H1 (cell line): Measurements from ENCODE around the gene PKM. TPM values are rescaled to one million over a fixed set of nuclear protein-coding genes. Genes with fewer than 3 reads are reported as not detected.

Source experiments
- CTCF ChIA-PET: fragments of 300-600 bp; sonication (Branson Sonifier 250); formaldehyde crosslinking; loops from one replicate; lab custom pipeline; 2021; ENCODE audit not compliant: partially characterized antibody; lab: Charles Lee
- POLR2A ChIA-PET: fragments of 300-600 bp; sonication (Branson Sonifier 250); formaldehyde crosslinking; loops from one replicate; lab custom pipeline; 2021; ENCODE audit warnings: inconsistent platforms; ENCODE audit not compliant: partially characterized antibody; lab: Charles Lee
- DNase-seq, 2 experiments: peaks; one replicate each; pipeline versions ENCODE4 v3.0.0 to v3.0.0-alpha.2; 2010 to 2022; ENCODE audit warnings: low spot score in 2 of 2, low read depth in 1 of 2, mixed read lengths in 1 of 2
- FAIRE-seq: peaks from 2 replicates; lab custom pipeline; 2011; peaks lifted over from hg19 to GRCh38; lab: Jason Lieb, UNC
- H2AFZ ChIP-seq: 2 replicates; pipeline ENCODE4 v1.8.1; 2012; ENCODE audit warnings: low read length, inconsistent platforms
- H2AK5ac ChIP-seq: 2 replicates; pipeline ENCODE4 v1.6.1; 2013; ENCODE audit warnings: low read depth, low read length
- H2BK120ac ChIP-seq: replicated peaks from 2 replicates; pipeline ENCODE3; 2013; ENCODE audit warnings: low read depth, low read length, inconsistent platforms
- H2BK12ac ChIP-seq: 2 replicates; pipeline ENCODE4 v1.6.1; 2013; ENCODE audit warnings: low read depth, low read length
- H2BK15ac ChIP-seq: 2 replicates; pipeline ENCODE4 v1.6.1; 2013; ENCODE audit warnings: low read length
- H2BK20ac ChIP-seq: 2 replicates; pipeline ENCODE4 v1.6.1; 2013; ENCODE audit warnings: low read length
- H2BK5ac ChIP-seq: 2 replicates; pipeline ENCODE4 v1.6.1; 2013; ENCODE audit warnings: low read depth, low read length
- H3K14ac ChIP-seq: 2 replicates; pipeline ENCODE4 v1.6.1; 2013; ENCODE audit warnings: inconsistent platforms; ENCODE audit not compliant: insufficient read length
- H3K18ac ChIP-seq: 2 replicates; pipeline ENCODE4 v1.6.1; 2013; ENCODE audit warnings: low read length; ENCODE audit errors: extremely low read depth
- H3K23ac ChIP-seq: 2 replicates; pipeline ENCODE4 v1.6.1; 2013; ENCODE audit warnings: inconsistent platforms; ENCODE audit not compliant: insufficient read length
- H3K23me2 ChIP-seq: 2 replicates; pipeline ENCODE4 v1.6.1; 2013; ENCODE audit warnings: low read depth, low read length
- H3K27ac ChIP-seq: 2 replicates; pipeline ENCODE4 v1.6.1; 2011; ENCODE audit warnings: low read depth, low read length, inconsistent platforms
- H3K27me3 ChIP-seq, 4 experiments: replicated peaks in 1 of 4; 1 replicate in 1 of 4; 2 replicates in 3 of 4; pipeline versions ENCODE4 v1.6.1 to v1.8.1; 2011 to 2013; ENCODE audit warnings: low read length in 3 of 4, mild to moderate bottlenecking in 3 of 4, inconsistent platforms in 2 of 4, mixed read lengths in 2 of 4, moderate library complexity in 1 of 4; ENCODE audit not compliant: control insufficient read depth in 3 of 4, insufficient read depth in 3 of 4; ENCODE audit errors: extremely low read depth in 1 of 4
- H3K36me3 ChIP-seq, 4 experiments: 2 replicates each; pipeline versions ENCODE4 v1.6.1 to v1.8.1; 2011 to 2013; ENCODE audit warnings: mild to moderate bottlenecking in 4 of 4, low read length in 3 of 4, moderate library complexity in 2 of 4, control low read depth in 1 of 4, inconsistent platforms in 1 of 4; ENCODE audit not compliant: insufficient read depth in 4 of 4, control insufficient read depth in 2 of 4
- H3K4ac ChIP-seq: replicated peaks from 2 replicates; pipeline ENCODE3; 2013; ENCODE audit warnings: low read length, low read depth, mixed read lengths, inconsistent platforms; ENCODE audit not compliant: insufficient read length
- H3K4me1 ChIP-seq, 4 experiments: replicated peaks in 1 of 4; 1 replicate in 1 of 4; 2 replicates in 3 of 4; pipeline versions ENCODE4 v1.6.1 to v1.8.1; 2011 to 2013; ENCODE audit warnings: low read length in 3 of 4, inconsistent platforms in 2 of 4, mixed read lengths in 1 of 4; ENCODE audit not compliant: insufficient read depth in 4 of 4, control insufficient read depth in 3 of 4
- H3K4me2 ChIP-seq, 2 experiments: 2 replicates each; pipeline versions ENCODE4 v1.6.1 to v1.8.1; 2011 to 2013; ENCODE audit warnings: low read depth in 2 of 2, low read length in 2 of 2, control low read depth in 1 of 2, inconsistent platforms in 1 of 2, mild to moderate bottlenecking in 1 of 2; ENCODE audit not compliant: insufficient read depth in 1 of 2
- H3K4me3 ChIP-seq, 4 experiments: fragments of 200-600, 300-600 bp in 1 of 4; sonication (generic), shearing (Covaris generic), sonication (Bioruptor Twin) in 1 of 4; 2 replicates each; pipeline versions ENCODE4 v1.5.1 to v1.8.1; 2011 to 2016; ENCODE audit warnings: low read length in 4 of 4, low read depth in 3 of 4, control low read depth in 2 of 4, inconsistent platforms in 2 of 4, mild to moderate bottlenecking in 2 of 4, mixed read lengths in 1 of 4, moderate library complexity in 1 of 4; ENCODE audit not compliant: insufficient read depth in 2 of 4; ENCODE audit errors: extremely low read depth in 1 of 4
- H3K56ac ChIP-seq: replicated peaks from 2 replicates; pipeline ENCODE3; 2013; ENCODE audit warnings: low read depth, mild to moderate bottlenecking, mixed read lengths, low read length, inconsistent platforms; ENCODE audit not compliant: insufficient read length
- H3K79me1 ChIP-seq: 2 replicates; pipeline ENCODE4 v1.6.1; 2013; ENCODE audit warnings: low read depth, low read length, control low read depth
- H3K79me2 ChIP-seq, 2 experiments: 2 replicates each; pipeline versions ENCODE4 v1.6.1 to v1.8.1; 2012 to 2013; ENCODE audit warnings: low read length in 2 of 2, mild to moderate bottlenecking in 2 of 2, inconsistent platforms in 1 of 2; ENCODE audit not compliant: insufficient read depth in 2 of 2, control insufficient read depth in 1 of 2
- H3K9ac ChIP-seq, 4 experiments: replicated peaks in 1 of 4; 1 replicate in 1 of 4; 2 replicates in 3 of 4; pipeline versions ENCODE4 v1.6.1 to v1.8.1; 2011 to 2013; ENCODE audit warnings: low read depth in 3 of 4, low read length in 3 of 4, control low read depth in 2 of 4, mild to moderate bottlenecking in 2 of 4, moderate library complexity in 2 of 4, inconsistent platforms in 1 of 4; ENCODE audit errors: extremely low read depth in 1 of 4
- H3K9me3 ChIP-seq, 2 experiments: 2 replicates each; pipeline versions ENCODE4 v1.6.1 to v1.8.1; 2012 to 2013; ENCODE audit warnings: mild to moderate bottlenecking in 2 of 2, moderate library complexity in 2 of 2, control low read depth in 1 of 2, inconsistent platforms in 1 of 2, low read depth in 1 of 2, low read length in 1 of 2, mixed read lengths in 1 of 2; ENCODE audit not compliant: insufficient read depth in 2 of 2
- H4K20me1 ChIP-seq, 2 experiments: replicated peaks in 1 of 2; 2 replicates each; pipeline versions ENCODE3 to v1.8.1; 2011 to 2013; ENCODE audit warnings: inconsistent platforms in 2 of 2, low read length in 2 of 2, mild to moderate bottlenecking in 1 of 2; ENCODE audit not compliant: insufficient read depth in 2 of 2, control insufficient read depth in 1 of 2
- H4K5ac ChIP-seq: 2 replicates; pipeline ENCODE4 v1.6.1; 2013; ENCODE audit warnings: low read length, low read depth, mixed read lengths, inconsistent platforms; ENCODE audit not compliant: insufficient read length
- H4K8ac ChIP-seq: 2 replicates; pipeline ENCODE4 v1.8.0; 2013; ENCODE audit warnings: mild to moderate bottlenecking, moderate library complexity, low read length, inconsistent platforms; ENCODE audit not compliant: insufficient read depth; ENCODE audit errors: extremely low read depth
- H4K91ac ChIP-seq: replicated peaks from 2 replicates; pipeline ENCODE3; 2013; ENCODE audit warnings: low read length, mixed read lengths, inconsistent platforms; ENCODE audit not compliant: insufficient read length
- PHF8 ChIP-seq: fragments of 200-600 bp; sonication (generic); conservative IDR thresholded peaks from 2 replicates; pipeline ENCODE4 v1.7.1; 2012; ENCODE audit warnings: low read depth, mild to moderate bottlenecking, inconsistent platforms, low read length, moderate library complexity
- RAD21 ChIP-seq, 2 experiments: IDR thresholded peaks in 1 of 2; conservative IDR thresholded peaks in 1 of 2; 2 replicates each; pipeline ENCODE4 v1.6.1; 2011; ENCODE audit warnings: low read depth in 2 of 2, low read length in 2 of 2, improper control_type of control experiment in 1 of 2, inconsistent platforms in 1 of 2, mild to moderate bottlenecking in 1 of 2, moderate library complexity in 1 of 2
- WGBS, 2 experiments: shearing (Covaris generic) in 1 of 2; methylation state at CpG; one replicate each; pipeline versions ENCODE4 v1.1.6 to v1.1.7; 2013 to 2015; ENCODE audit warnings: low lambda C conversion rate in 2 of 2, mixed read lengths in 2 of 2, inconsistent platforms in 1 of 2, low coverage in 1 of 2, missing lambda C conversion rate in 1 of 2; ENCODE audit not compliant: insufficient replicate concordance in 2 of 2, insufficient coverage in 1 of 2, insufficient read length in 1 of 2; ENCODE audit errors: extremely low coverage in 1 of 2, missing lambda C conversion rate in 1 of 2; 5-methylcytosine and 5-hydroxymethylcytosine counted together
- polyA plus RNA-seq, 7 experiments: library from polyadenylated mRNA; depleted of rRNA in 3 of 7; stranded (reverse) in 5 of 7; unstranded in 2 of 7; fragments of >200 nt in 5 of 7; fragments of 200-250 nt in 2 of 7; gene quantifications; 1 replicate in 5 of 7; 2 replicates in 1 of 7; 4 replicates in 1 of 7; pipeline versions ENCODE4 v1.2.1 to v1.2.3, GENCODE V29; 2011 to 2013; ENCODE audit warnings: missing spikeins in 2 of 7, mixed read lengths in 2 of 7
- total RNA-seq: library from RNA; stranded (reverse); fragmentation: NEBNext Ultra II Directional; extraction: Animal tissue kit (Norgen Biotek cat#: 25700); gene quantifications from 2 replicates; pipeline ENCODE4 v1.2.1, GENCODE V29; 2021
- TF ChIP-seq, protein P1 (sequence below): IDR thresholded peaks from 2 replicates; pipeline ENCODE4 v1.6.1; 2012; ENCODE audit warnings: low read length, inconsistent platforms
- TF ChIP-seq, protein P2 (sequence below), 3 experiments: IDR thresholded peaks; 1 replicate in 2 of 3; 2 replicates in 1 of 3; pipeline versions ENCODE4 v1.5.1 to v1.6.1; 2011; ENCODE audit warnings: low read length in 3 of 3, mild to moderate bottlenecking in 3 of 3, inconsistent platforms in 2 of 3, low read depth in 1 of 3, moderate library complexity in 1 of 3; ENCODE audit not compliant: insufficient read depth in 1 of 3; ENCODE audit errors: control extremely low read depth in 1 of 3

PKM gene
- total and polyA plus RNA-seq, 2 of the 8 experiments (the other 6 are each of a cell fraction or from before 2014, with no cell fraction given), result 780 to 856 TPM

DNA sequence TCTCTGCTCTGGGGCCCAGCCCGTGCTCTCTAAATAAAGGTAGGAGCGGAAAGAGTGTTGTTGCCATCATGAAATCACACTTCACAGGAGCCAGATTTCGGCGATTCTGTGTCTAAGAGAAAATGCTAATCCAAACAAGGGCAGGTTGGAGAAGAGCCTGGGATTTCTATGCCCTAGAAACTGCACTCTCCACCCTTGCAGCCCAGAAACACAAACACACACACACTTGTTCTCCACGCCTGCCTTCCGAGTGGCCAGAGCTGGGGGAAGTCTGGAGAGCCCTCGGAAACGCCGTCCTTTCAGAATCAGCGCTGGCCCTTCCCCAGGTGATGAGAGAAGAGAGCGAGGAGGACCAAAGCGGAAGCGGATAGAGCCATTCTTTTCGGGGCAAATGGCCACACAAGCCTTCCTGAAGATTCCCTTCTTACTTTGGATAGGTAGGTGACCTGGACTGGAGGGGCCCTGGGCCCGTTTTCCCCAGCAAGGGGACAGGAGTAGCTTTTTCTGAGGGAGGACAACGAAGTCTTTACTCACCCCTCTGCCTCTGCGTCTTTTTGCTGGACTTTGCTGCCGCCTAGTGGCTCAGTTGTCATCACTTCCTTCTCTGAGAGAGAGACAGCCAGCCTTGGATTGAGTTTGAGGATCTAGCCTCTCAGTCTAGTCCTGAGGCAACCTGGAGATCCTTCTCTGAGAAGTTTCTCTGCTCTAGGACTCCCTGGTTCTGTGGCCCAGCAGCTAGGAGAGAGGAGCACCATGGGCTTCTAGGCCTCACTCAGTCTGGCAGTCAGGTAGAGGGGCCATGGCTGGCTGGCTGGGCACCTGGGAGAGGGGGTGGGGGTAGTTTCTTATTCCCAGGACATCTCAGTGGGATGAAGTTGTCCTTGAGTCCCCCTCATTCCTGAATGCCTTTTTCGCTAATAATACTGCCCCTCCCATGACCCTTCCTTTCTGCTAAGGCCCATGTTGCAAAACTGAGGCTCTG lies 75.1 kb downstream of the PKM start:
- H3K23me2 ChIP-seq, result no peaks in the 10 kb centered on the region; the same call in 1 of the 2 replicates
- no peaks in the 10 kb centered on the region for H4K20me1 ChIP-seq
- no peak overlapping the region for H2BK120ac ChIP-seq
- no peak overlapping the region; the same call in 1 of the 2 replicates for H3K18ac ChIP-seq
- H3K27ac ChIP-seq, result no peak overlapping the region
- peak overlapping the region in 3 of 4 experiments; percentile 10 to 40 (median 16); a peak in 3 of 8 replicates for H3K4me3 ChIP-seq
- H3K4me1 ChIP-seq, result no peaks in the 10 kb centered on the region
- H2BK20ac ChIP-seq, result no peak overlapping the region
- peak overlapping the region; percentile 98 for H2AFZ ChIP-seq
- no peaks in the 10 kb centered on the region for H3K36me3 ChIP-seq
- peak; percentile 97 for FAIRE-seq
- H4K5ac ChIP-seq, result no peak overlapping the region
- no peak overlapping the region for H3K56ac ChIP-seq
- no peaks in the 10 kb centered on the region for H3K9me3 ChIP-seq
- CTCF ChIA-PET, result interaction anchor here (0.6 to 2.5 kb wide), 37 partner anchors 8 to 480 kb away, joined by 3 to 21 read pairs (median 4); partner anchors contain the start of gene NR2E3
- no peak overlapping the region; the same call in 1 of the 2 replicates for H4K8ac ChIP-seq
- H2BK15ac ChIP-seq, result no peak overlapping the region
- DNase-seq, result peak; percentile 27 to 92
- POLR2A ChIA-PET, result interaction anchor here (1.0 kb wide), 1 partner anchor 13 kb away, joined by 3 read pairs; no protein-coding TSS in a partner anchor
- no peak overlapping the region for H2BK12ac ChIP-seq
- no peaks in the 10 kb centered on the region for H3K79me1 ChIP-seq
- no peak overlapping the region for H4K91ac ChIP-seq
- no peak overlapping the region for H3K14ac ChIP-seq
- H3K23ac ChIP-seq, result no peak overlapping the region
- H2BK5ac ChIP-seq, result no peak overlapping the region
- H3K79me2 ChIP-seq, result no peaks in the 10 kb centered on the region
- no peak overlapping the region for H3K4ac ChIP-seq
- H3K9ac ChIP-seq, result no peak overlapping the region
- WGBS, 2 experiments, result 48% methylated on average over 19 of the region's 19 CpGs; no CpG with 5 or more reads in 1 of the 2 experiments
- peak overlapping the region; percentile 0 to 55; a peak in 2 of 4 replicates for H3K4me2 ChIP-seq
- peaks cover 0 to 4% (median 0%) of the 10 kb centered on the region in 4 experiments; a peak in 2 of 7 replicates for H3K27me3 ChIP-seq
- H2AK5ac ChIP-seq, result no peak overlapping the region
- TF ChIP-seq PHF8, result no peak
- TF ChIP-seq, protein P1, sequence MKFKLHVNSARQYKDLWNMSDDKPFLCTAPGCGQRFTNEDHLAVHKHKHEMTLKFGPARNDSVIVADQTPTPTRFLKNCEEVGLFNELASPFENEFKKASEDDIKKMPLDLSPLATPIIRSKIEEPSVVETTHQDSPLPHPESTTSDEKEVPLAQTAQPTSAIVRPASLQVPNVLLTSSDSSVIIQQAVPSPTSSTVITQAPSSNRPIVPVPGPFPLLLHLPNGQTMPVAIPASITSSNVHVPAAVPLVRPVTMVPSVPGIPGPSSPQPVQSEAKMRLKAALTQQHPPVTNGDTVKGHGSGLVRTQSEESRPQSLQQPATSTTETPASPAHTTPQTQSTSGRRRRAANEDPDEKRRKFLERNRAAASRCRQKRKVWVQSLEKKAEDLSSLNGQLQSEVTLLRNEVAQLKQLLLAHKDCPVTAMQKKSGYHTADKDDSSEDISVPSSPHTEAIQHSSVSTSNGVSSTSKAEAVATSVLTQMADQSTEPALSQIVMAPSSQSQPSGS, result no peak
- TF ChIP-seq RAD21 (IDR thresholded peaks at IDR 0.05 in 1 of 2, conservative IDR thresholded peaks at IDR 0.05 in 1 of 2; ENCODE audit: low read depth in 2 of 2, low read length in 2 of 2), result peak; percentile 97 to 98
- TF ChIP-seq, protein P2, sequence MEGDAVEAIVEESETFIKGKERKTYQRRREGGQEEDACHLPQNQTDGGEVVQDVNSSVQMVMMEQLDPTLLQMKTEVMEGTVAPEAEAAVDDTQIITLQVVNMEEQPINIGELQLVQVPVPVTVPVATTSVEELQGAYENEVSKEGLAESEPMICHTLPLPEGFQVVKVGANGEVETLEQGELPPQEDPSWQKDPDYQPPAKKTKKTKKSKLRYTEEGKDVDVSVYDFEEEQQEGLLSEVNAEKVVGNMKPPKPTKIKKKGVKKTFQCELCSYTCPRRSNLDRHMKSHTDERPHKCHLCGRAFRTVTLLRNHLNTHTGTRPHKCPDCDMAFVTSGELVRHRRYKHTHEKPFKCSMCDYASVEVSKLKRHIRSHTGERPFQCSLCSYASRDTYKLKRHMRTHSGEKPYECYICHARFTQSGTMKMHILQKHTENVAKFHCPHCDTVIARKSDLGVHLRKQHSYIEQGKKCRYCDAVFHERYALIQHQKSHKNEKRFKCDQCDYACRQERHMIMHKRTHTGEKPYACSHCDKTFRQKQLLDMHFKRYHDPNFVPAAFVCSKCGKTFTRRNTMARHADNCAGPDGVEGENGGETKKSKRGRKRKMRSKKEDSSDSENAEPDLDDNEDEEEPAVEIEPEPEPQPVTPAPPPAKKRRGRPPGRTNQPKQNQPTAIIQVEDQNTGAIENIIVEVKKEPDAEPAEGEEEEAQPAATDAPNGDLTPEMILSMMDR (IDR thresholded peaks at IDR 0.05; ENCODE audit: control extremely low read depth in 1 of 3, insufficient read depth in 1 of 3, low read depth in 1 of 3, low read length in 3 of 3), result peak; percentile 64 to 95 (median 88)
